ENCODE data around the gene S100A10. TPM values are rescaled to one million over a fixed set of nuclear protein-coding genes. Genes with fewer than 3 reads are reported as not detected.

S100A10 gene
- total RNA-seq, 1 experiment from 2014 or later, result 2,143 TPM

- Histone ChIP-seq H3K9me3 (no peaks in the 10 kb centered on the region), H3K4me3 (ENCODE audit: low read depth, low read length) (no peak overlapping the region), H3K36me3 (ENCODE audit: control insufficient read depth, insufficient read depth, low read length) (no peaks in the 10 kb centered on the region), H3K4me1 (peaks cover 5% of the 10 kb centered on the region; the same call in 1 of the 2 replicates), H3K27me3 (replicated peaks; ENCODE audit: control insufficient read depth, insufficient read depth, low read length) (no peaks in the 10 kb centered on the region)
- intact Hi-C loops (cut with micrococcal nuclease; ENCODE audit: unreplicated experiment), result no loop called here
- no peak for TF ChIP-seq CTCF (IDR thresholded peaks at IDR 0.05; ENCODE audit: insufficient read depth in 1 of 2, low read depth in 1 of 2, low read length in 1 of 2, severe bottlenecking in 1 of 2, unreplicated experiment in 1 of 2)
- DNase-seq, result no peak
- ChIA-PET CTCF (no interaction called here), POLR2A (no interaction called here)
- no peak overlapping the region for H3K27ac Mint-ChIP-seq (ENCODE audit: unreplicated experiment)
- BruUV-seq (replicated peaks), result no TSS peak
- no peaks in the 10 kb centered on the region for H3K27me3 Mint-ChIP-seq (ENCODE audit: insufficient read depth, unreplicated experiment)
- peaks cover 27% of the 10 kb centered on the region for H3K4me1 Mint-ChIP-seq (ENCODE audit: low read depth, unreplicated experiment)
- no peak overlapping the region for H3K4me3 Mint-ChIP-seq (ENCODE audit: unreplicated experiment)
- H3K36me3 Mint-ChIP-seq (ENCODE audit: insufficient read depth, unreplicated experiment), result no peaks in the 10 kb centered on the region
- no peaks in the 10 kb centered on the region for H3K9me3 Mint-ChIP-seq (ENCODE audit: unreplicated experiment)
Measured at GRCh38 chr1:151943591-151943990, 50.1 kb downstream of the S100A10 start.

GRCh38 chr1:151942882-151943281, 50.8 kb downstream of the S100A10 start:
- H3K27ac Mint-ChIP-seq (ENCODE audit: unreplicated experiment), result no peak overlapping the region
- Histone ChIP-seq H3K36me3 (ENCODE audit: control insufficient read depth, insufficient read depth, low read length) (no peaks in the 10 kb centered on the region), H3K4me3 (ENCODE audit: low read depth, low read length) (no peak overlapping the region), H3K9me3 (no peaks in the 10 kb centered on the region), H3K4me1 (peaks cover 5% of the 10 kb centered on the region; the same call in 1 of the 2 replicates), H3K27me3 (replicated peaks; ENCODE audit: control insufficient read depth, insufficient read depth, low read length) (no peaks in the 10 kb centered on the region)
- TF ChIP-seq CTCF (IDR thresholded peaks at IDR 0.05; ENCODE audit: insufficient read depth in 1 of 2, low read depth in 1 of 2, low read length in 1 of 2, severe bottlenecking in 1 of 2, unreplicated experiment in 1 of 2), result no peak
- no peak overlapping the region for H3K4me3 Mint-ChIP-seq (ENCODE audit: unreplicated experiment)
- H3K27me3 Mint-ChIP-seq (ENCODE audit: insufficient read depth, unreplicated experiment), result no peaks in the 10 kb centered on the region
- BruUV-seq (replicated peaks), result no TSS peak
- H3K9me3 Mint-ChIP-seq (ENCODE audit: unreplicated experiment), result no peaks in the 10 kb centered on the region
- DNase-seq, result no peak
- no peaks in the 10 kb centered on the region for H3K36me3 Mint-ChIP-seq (ENCODE audit: insufficient read depth, unreplicated experiment)
- ChIA-PET CTCF (no interaction called here), POLR2A (no interaction called here)
- intact Hi-C loops (cut with micrococcal nuclease; ENCODE audit: unreplicated experiment), result no loop called here
- peaks cover 28% of the 10 kb centered on the region for H3K4me1 Mint-ChIP-seq (ENCODE audit: low read depth, unreplicated experiment)

DNA sequence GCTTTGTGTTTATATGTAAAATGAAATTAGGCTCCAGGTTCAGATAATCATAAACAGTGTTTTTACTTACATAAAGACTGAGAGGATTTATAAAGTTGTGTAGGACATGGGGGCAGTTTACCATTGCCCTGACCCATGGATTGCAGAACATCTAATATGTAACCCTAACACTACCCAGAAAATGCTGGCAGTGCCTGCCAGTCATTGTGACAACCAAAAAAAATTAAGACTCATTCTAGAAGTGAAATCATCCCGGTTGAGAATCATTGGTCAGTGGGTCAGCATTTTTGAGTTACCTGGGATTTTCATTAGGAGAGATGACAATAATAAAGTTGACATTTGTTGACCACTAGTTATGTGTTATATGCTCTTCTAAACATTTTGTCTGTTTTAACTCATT, 53.1 kb downstream of the S100A10 start:
- TF ChIP-seq CTCF (IDR thresholded peaks at IDR 0.05; ENCODE audit: insufficient read depth in 1 of 2, low read depth in 1 of 2, low read length in 1 of 2, severe bottlenecking in 1 of 2, unreplicated experiment in 1 of 2), result no peak
- Mint-ChIP-seq H3K27ac (ENCODE audit: unreplicated experiment) (no peak overlapping the region), H3K9me3 (ENCODE audit: unreplicated experiment) (no peaks in the 10 kb centered on the region), H3K4me3 (ENCODE audit: unreplicated experiment) (no peak overlapping the region), H3K36me3 (ENCODE audit: insufficient read depth, unreplicated experiment) (no peaks in the 10 kb centered on the region), H3K27me3 (ENCODE audit: insufficient read depth, unreplicated experiment) (no peaks in the 10 kb centered on the region), H3K4me1 (ENCODE audit: low read depth, unreplicated experiment) (peaks cover 28% of the 10 kb centered on the region)
- no peaks in the 10 kb centered on the region for H3K9me3 ChIP-seq
- peaks cover 16% of the 10 kb centered on the region for H3K4me1 ChIP-seq
- H3K27me3 ChIP-seq (replicated peaks; ENCODE audit: control insufficient read depth, insufficient read depth, low read length), result no peaks in the 10 kb centered on the region
- H3K4me3 ChIP-seq (ENCODE audit: low read depth, low read length), result no peak overlapping the region
- BruUV-seq (replicated peaks), result no TSS peak
- intact Hi-C loops (cut with micrococcal nuclease; ENCODE audit: unreplicated experiment), result no loop called here
- DNase-seq, result no peak
- no peaks in the 10 kb centered on the region for H3K36me3 ChIP-seq (ENCODE audit: control insufficient read depth, insufficient read depth, low read length)
- POLR2A ChIA-PET, result no interaction called here
- CTCF ChIA-PET, result no interaction called here

Data from Caco-2 (cell line).